K562 (cell line): ENCODE data around the gene TCEA3. TPM values are rescaled to one million over a fixed set of nuclear protein-coding genes. Genes with fewer than 3 reads are reported as not detected.
A peak's percentile ranks its signal among the peaks of the same experiment; 100 is the strongest.

Experiments
- CREBBP ChIP-seq: IDR thresholded peaks from one replicate; pipeline ENCODE4 v1.6.1; 2012; ENCODE audit warnings: low read depth, mild to moderate bottlenecking, control low read depth, inconsistent platforms, low read length
- EP300 ChIP-seq: IDR thresholded peaks from 2 replicates; pipeline ENCODE4 v1.6.1; 2012; ENCODE audit warnings: low read length, improper control_type of control experiment
- HDAC8 ChIP-seq: fragments of 450-650 bp; IDR thresholded peaks from 2 replicates; pipeline ENCODE4 v1.6.1; 2016; ENCODE audit warnings: mild to moderate bottlenecking, missing genetic modification characterization, moderate library complexity, missing compliant biosample characterization
- MCM7 ChIP-seq, 2 experiments: fragments of 450-650 bp; IDR thresholded peaks; 2 replicates each; pipeline ENCODE4 v1.6.1; 2016 to 2018
- MEIS2 ChIP-seq: fragments of 450-650 bp; IDR thresholded peaks from 2 replicates; pipeline ENCODE4 v1.6.1; 2014; ENCODE audit warnings: mild to moderate bottlenecking; ENCODE audit not compliant: partially characterized antibody
- PHTF2 ChIP-seq: fragments of 250-450 bp; sonication (Bioruptor Pico); IDR thresholded peaks from 2 replicates; pipeline ENCODE4 v1.5.0; 2021; ENCODE audit warnings: mild to moderate bottlenecking
- PRPF4 ChIP-seq: fragments of 200-400 bp; formaldehyde crosslinking; IDR thresholded peaks from one replicate; pipeline ENCODE4 v1.6.1; 2017; ENCODE audit warnings: low read length, low read depth, mild to moderate bottlenecking; ENCODE audit not compliant: insufficient read depth, poor library complexity, severe bottlenecking
- SMARCB1 ChIP-seq: IDR thresholded peaks from 2 replicates; pipeline ENCODE4 v1.6.1; 2011; ENCODE audit warnings: improper control_type of control experiment, low read depth; ENCODE audit not compliant: insufficient read length
- SREBF1 ChIP-seq: fragments of 150-350 bp; IDR thresholded peaks from 2 replicates; pipeline ENCODE4 v1.6.1; 2014; ENCODE audit warnings: antibody characterized with exemption, low read depth, low read length, borderline replicate concordance
- ZNF717 ChIP-seq: fragments of 250-450 bp; sonication (Bioruptor Pico); IDR thresholded peaks from 2 replicates; pipeline ENCODE4 v1.5.0; 2021
- ZNF780A ChIP-seq: fragments of 250-450 bp; sonication (Bioruptor Pico); IDR thresholded peaks from 2 replicates; pipeline ENCODE4 v1.5.0; 2021; ENCODE audit warnings: mild to moderate bottlenecking
- polyA plus RNA-seq, 8 experiments: library from polyadenylated mRNA; depleted of rRNA in 4 of 8; stranded (reverse) in 5 of 8; unstranded in 3 of 8; fragments of >200 nt; fragmentation: Nextera tagmentation in 2 of 8; fragmentation: Illumina TruSeq in 1 of 8; extraction: Ambion mirVana in 2 of 8; extraction: Trizol in 1 of 8; gene quantifications; 2 replicates each; pipeline versions ENCODE4 v1.2.1 to v1.2.3, GENCODE V29; 2011 to 2014; ENCODE audit warnings: inconsistent platforms in 1 of 8, missing spikeins in 1 of 8
- total RNA-seq, 7 experiments: library from RNA; depleted of rRNA in 6 of 7; stranded (reverse); fragments of >200 nt in 6 of 7; fragmentation: Illumina TruSeq in 2 of 7; extraction: Trizol in 2 of 7; gene quantifications; 2 replicates each; pipeline versions ENCODE4 v1.2.1 to v1.2.3, GENCODE V29; 2011 to 2021; ENCODE audit warnings: low replicate concordance in 1 of 7
- TF ChIP-seq, protein P1 (sequence below): fragments of 450-650 bp; IDR thresholded peaks from 2 replicates; pipeline ENCODE4 v1.6.1; 2018; ENCODE audit warnings: mild to moderate bottlenecking, low read depth; ENCODE audit not compliant: partially characterized antibody
- TF ChIP-seq, protein P2 (sequence below): IDR thresholded peaks from 2 replicates; pipeline ENCODE4 v1.6.1; 2012; ENCODE audit warnings: low read depth, low read length, improper control_type of control experiment, borderline replicate concordance
- TF ChIP-seq, protein P3 (sequence below): fragments of 450-650 bp; IDR thresholded peaks from 2 replicates; pipeline ENCODE4 v1.6.1; 2018; ENCODE audit not compliant: partially characterized antibody
- TF ChIP-seq, protein P4 (sequence below): fragments of 250-450 bp; sonication (Bioruptor Pico); IDR thresholded peaks from 2 replicates; pipeline ENCODE4 v1.9.0; 2021; ENCODE audit warnings: mild to moderate bottlenecking, inconsistent platforms
- TF ChIP-seq, protein P5 (sequence below): fragments of 450-650 bp; IDR thresholded peaks from one replicate; pipeline ENCODE4 v1.6.1; 2018; ENCODE audit warnings: mild to moderate bottlenecking, moderate library complexity; ENCODE audit not compliant: partially characterized antibody

The TCEA3 gene
- total and polyA plus RNA-seq, 9 of the 15 experiments (the other 6 are each of a cell fraction or from before 2014, with no cell fraction given): 0.03 to 0.55 (median 0.36) TPM

DNA sequence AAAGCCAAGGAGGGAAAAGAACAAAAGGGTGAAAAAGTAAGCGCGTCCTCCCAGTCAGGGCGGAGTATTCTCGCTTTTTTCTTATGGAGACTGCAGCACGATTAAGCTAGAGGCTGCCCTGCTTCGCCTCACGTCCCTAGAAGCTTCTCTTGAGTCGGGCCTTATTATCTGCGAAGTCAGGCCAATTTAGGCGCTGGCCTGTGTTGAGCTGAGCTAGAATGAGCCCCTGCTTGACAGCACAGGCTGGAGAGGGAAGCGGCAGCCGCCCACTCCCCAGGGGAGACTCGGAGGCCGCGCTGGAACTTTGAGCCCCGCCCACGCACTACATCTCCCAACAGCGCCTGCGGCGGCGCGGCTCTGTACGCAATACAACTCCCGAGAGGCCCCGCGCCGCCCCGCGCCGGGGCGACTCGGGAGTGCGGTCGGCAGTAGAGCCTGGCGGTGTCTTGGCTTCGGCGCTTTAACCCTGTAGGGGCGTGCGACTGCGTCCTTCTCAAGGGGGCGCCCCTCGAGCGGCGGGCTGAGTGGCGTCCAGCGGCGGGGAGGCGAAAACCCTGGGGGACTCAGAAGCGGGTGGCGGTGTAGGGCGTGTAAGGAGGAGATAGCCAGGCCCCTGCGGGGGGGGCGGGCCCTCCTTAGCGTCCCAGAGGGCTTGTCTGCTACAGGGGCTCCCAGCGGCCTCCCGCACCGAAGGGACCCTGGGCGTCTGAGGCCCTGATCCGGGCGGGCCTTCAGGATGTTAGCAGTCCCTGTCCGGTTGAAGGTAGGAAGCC lies 55.8 kb downstream of the TCEA3 start (continued):
- TF ChIP-seq, protein P1, sequence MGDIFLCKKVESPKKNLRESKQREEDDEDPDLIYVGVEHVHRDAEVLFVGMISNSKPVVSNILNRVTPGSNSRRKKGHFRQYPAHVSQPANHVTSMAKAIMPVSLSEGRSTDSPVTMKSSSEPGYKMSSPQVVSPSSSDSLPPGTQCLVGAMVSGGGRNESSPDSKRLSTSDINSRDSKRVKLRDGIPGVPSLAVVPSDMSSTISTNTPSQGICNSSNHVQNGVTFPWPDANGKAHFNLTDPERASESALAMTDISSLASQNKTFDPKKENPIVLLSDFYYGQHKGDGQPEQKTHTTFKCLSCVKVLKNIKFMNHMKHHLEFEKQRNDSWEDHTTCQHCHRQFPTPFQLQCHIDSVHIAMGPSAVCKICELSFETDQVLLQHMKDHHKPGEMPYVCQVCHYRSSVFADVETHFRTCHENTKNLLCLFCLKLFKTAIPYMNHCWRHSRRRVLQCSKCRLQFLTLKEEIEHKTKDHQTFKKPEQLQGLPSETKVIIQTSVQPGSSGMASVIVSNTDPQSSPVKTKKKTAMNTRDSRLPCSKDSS: no peak
- TF ChIP-seq HDAC8 (tag) (0 out of 2 replicates have a peak, but pooled peaks have one; percentile 12), EP300 (0 out of 2 replicates have a peak, but pooled peaks have one; percentile 3), ZNF780A (no peak), SMARCB1 (no peak), MEIS2 (no peak), SREBF1 (0 out of 2 replicates have a peak, but pooled peaks have one; percentile 34), PRPF4 (no peak), MCM7 (IDR thresholded peaks at IDR 0.05) (no peak), ZNF717 (CRISPR knock-in tag) (no peak), CREBBP (no peak), PHTF2 (CRISPR knock-in tag) (no peak)
- TF ChIP-seq, protein P2, sequence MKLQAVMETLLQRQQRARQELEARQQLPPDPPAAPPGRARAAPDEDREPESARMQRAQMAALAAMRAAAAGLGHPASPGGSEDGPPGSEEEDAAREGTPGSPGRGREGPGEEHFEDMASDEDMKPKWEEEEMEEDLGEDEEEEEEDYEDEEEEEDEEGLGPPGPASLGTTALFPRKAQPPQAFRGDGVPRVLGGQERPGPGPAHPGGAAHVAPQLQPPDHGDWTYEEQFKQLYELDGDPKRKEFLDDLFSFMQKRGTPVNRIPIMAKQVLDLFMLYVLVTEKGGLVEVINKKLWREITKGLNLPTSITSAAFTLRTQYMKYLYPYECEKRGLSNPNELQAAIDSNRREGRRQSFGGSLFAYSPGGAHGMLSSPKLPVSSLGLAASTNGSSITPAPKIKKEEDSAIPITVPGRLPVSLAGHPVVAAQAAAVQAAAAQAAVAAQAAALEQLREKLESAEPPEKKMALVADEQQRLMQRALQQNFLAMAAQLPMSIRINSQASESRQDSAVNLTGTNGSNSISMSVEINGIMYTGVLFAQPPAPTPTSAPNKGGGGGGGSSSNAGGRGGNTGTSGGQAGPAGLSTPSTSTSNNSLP: no peak
- TF ChIP-seq, protein P3, sequence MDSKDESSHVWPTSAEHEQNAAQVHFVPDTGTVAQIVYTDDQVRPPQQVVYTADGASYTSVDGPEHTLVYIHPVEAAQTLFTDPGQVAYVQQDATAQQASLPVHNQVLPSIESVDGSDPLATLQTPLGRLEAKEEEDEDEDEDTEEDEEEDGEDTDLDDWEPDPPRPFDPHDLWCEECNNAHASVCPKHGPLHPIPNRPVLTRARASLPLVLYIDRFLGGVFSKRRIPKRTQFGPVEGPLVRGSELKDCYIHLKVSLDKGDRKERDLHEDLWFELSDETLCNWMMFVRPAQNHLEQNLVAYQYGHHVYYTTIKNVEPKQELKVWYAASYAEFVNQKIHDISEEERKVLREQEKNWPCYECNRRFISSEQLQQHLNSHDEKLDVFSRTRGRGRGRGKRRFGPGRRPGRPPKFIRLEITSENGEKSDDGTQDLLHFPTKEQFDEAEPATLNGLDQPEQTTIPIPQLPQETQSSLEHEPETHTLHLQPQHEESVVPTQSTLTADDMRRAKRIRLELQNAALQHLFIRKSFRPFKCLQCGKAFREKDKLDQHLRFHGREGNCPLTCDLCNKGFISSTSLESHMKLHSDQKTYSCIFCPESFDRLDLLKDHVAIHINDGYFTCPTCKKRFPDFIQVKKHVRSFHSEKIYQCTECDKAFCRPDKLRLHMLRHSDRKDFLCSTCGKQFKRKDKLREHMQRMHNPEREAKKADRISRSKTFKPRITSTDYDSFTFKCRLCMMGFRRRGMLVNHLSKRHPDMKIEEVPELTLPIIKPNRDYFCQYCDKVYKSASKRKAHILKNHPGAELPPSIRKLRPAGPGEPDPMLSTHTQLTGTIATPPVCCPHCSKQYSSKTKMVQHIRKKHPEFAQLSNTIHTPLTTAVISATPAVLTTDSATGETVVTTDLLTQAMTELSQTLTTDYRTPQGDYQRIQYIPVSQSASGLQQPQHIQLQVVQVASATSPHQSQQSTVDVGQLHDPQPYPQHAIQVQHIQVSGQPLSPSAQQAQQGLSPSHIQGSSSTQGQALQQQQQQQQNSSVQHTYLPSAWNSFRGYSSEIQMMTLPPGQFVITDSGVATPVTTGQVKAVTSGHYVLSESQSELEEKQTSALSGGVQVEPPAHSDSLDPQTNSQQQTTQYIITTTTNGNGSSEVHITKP: peak; percentile 83
- TF ChIP-seq, protein P4, sequence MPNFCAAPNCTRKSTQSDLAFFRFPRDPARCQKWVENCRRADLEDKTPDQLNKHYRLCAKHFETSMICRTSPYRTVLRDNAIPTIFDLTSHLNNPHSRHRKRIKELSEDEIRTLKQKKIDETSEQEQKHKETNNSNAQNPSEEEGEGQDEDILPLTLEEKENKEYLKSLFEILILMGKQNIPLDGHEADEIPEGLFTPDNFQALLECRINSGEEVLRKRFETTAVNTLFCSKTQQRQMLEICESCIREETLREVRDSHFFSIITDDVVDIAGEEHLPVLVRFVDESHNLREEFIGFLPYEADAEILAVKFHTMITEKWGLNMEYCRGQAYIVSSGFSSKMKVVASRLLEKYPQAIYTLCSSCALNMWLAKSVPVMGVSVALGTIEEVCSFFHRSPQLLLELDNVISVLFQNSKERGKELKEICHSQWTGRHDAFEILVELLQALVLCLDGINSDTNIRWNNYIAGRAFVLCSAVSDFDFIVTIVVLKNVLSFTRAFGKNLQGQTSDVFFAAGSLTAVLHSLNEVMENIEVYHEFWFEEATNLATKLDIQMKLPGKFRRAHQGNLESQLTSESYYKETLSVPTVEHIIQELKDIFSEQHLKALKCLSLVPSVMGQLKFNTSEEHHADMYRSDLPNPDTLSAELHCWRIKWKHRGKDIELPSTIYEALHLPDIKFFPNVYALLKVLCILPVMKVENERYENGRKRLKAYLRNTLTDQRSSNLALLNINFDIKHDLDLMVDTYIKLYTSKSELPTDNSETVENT (CRISPR knock-in tag): peak; percentile 64; the same call in 1 of the 2 replicates
- TF ChIP-seq, protein P5, sequence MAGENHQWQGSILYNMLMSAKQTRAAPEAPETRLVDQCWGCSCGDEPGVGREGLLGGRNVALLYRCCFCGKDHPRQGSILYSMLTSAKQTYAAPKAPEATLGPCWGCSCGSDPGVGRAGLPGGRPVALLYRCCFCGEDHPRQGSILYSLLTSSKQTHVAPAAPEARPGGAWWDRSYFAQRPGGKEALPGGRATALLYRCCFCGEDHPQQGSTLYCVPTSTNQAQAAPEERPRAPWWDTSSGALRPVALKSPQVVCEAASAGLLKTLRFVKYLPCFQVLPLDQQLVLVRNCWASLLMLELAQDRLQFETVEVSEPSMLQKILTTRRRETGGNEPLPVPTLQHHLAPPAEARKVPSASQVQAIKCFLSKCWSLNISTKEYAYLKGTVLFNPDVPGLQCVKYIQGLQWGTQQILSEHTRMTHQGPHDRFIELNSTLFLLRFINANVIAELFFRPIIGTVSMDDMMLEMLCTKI: no peak
